Stromal cell of bone marrow (primary cell): ENCODE results near the gene SHC2.
"Not testable (repeated sequence)": the region's sequence is repeated elsewhere in the genome, so short reads cannot be mapped to it uniquely, and the experiment has no call there.

Experiments
- DNase-seq: peaks from one replicate; pipeline ENCODE4 v3.0.0-alpha.2; 2012; ENCODE audit warnings: low read depth

The SHC2 gene

GRCh38 chr19:469833-470232 lies 9.0 kb upstream of the SHC2 start:
- DNase-seq: no peak

- DNase-seq: no peak
Observed at GRCh38 chr19:468587-469256, 7.9 kb upstream of the SHC2 start.

- DNase-seq: no peak
Observed at GRCh38 chr19:467554-467953, 6.7 kb upstream of the SHC2 start.

- DNase-seq: no peak
Observed at GRCh38 chr19:465056-465816, 4.4 kb upstream of the SHC2 start.

GRCh38 chr19:464208-464545 lies 3.3 kb upstream of the SHC2 start:
- no peak for DNase-seq

GRCh38 chr19:463483-464207 lies 2.8 kb upstream of the SHC2 start:
- DNase-seq: no peak

GRCh38 chr19:461721-462551 lies 1.1 kb upstream of the SHC2 start:
- DNase-seq: no peak

- DNase-seq: no peak
Observed at GRCh38 chr19:459724-460511, 915 bp downstream of the SHC2 start.

- DNase-seq: no peak
Observed at GRCh38 chr19:458091-459042, 2.5 kb downstream of the SHC2 start.

- no peak for DNase-seq
Observed at GRCh38 chr19:457636-458035, 3.2 kb downstream of the SHC2 start.

- DNase-seq: no peak
Observed at GRCh38 chr19:456547-457110, 4.2 kb downstream of the SHC2 start.

- no peak for DNase-seq
Observed at GRCh38 chr19:455851-456546, 4.8 kb downstream of the SHC2 start.

- no peak for DNase-seq
Observed at GRCh38 chr19:455031-455705, 5.7 kb downstream of the SHC2 start.

GRCh38 chr19:453606-454005 lies 7.2 kb downstream of the SHC2 start:
- DNase-seq: no peak

- DNase-seq: no peak
Observed at GRCh38 chr19:452829-453228, 8.0 kb downstream of the SHC2 start.

- not testable (repeated sequence) for DNase-seq
Observed at GRCh38 chr19:450912-451481, 9.8 kb downstream of the SHC2 start.

GRCh38 chr19:449916-450315 lies 10.9 kb downstream of the SHC2 start:
- DNase-seq: no peak

- DNase-seq: no peak
Observed at GRCh38 chr19:447816-448560, 12.8 kb downstream of the SHC2 start.
